ENCODE data around the gene RAI1.
A peak's percentile ranks its signal among the peaks of the same experiment; 100 is the strongest.

The RAI1 gene

DNA sequence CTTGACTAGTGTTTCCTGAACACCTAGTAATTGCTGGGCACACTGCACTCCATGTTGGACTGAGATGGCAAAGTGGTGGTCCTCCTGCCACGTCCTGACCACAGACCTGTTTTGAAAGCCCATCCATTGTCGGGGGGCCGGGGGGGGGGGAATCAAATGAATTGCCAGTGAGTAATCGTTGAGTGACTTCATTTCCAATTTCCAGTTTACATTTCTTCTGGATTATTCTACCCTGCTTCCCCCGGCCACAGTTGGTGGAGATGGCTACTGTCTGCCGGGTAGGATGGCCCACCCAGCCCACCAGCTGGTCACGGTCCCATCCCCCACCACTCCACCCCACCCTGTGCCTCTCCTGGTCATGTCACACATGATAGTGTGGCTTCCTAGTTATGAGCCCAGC lies 18.2 kb downstream of the RAI1 start:
- no peaks in the 10 kb centered on the region for H3K9me3 Mint-ChIP-seq
- peaks cover 74% of the 10 kb centered on the region for H3K4me1 Mint-ChIP-seq
- peak overlapping the region in 2 of 3 experiments; percentile 56 to 73 for H3K4me3 Mint-ChIP-seq
- no peaks in the 10 kb centered on the region for H3K36me3 Mint-ChIP-seq (ENCODE audit: low read depth)
- peak overlapping the region in 2 of 3 experiments; percentile 84 to 85 for H3K27ac Mint-ChIP-seq
- TF ChIP-seq, protein P1, sequence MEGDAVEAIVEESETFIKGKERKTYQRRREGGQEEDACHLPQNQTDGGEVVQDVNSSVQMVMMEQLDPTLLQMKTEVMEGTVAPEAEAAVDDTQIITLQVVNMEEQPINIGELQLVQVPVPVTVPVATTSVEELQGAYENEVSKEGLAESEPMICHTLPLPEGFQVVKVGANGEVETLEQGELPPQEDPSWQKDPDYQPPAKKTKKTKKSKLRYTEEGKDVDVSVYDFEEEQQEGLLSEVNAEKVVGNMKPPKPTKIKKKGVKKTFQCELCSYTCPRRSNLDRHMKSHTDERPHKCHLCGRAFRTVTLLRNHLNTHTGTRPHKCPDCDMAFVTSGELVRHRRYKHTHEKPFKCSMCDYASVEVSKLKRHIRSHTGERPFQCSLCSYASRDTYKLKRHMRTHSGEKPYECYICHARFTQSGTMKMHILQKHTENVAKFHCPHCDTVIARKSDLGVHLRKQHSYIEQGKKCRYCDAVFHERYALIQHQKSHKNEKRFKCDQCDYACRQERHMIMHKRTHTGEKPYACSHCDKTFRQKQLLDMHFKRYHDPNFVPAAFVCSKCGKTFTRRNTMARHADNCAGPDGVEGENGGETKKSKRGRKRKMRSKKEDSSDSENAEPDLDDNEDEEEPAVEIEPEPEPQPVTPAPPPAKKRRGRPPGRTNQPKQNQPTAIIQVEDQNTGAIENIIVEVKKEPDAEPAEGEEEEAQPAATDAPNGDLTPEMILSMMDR (IDR thresholded peaks at IDR 0.05; ENCODE audit: unreplicated experiment in 3 of 3): no peak
- H3K27me3 Mint-ChIP-seq (ENCODE audit: low read depth): peaks cover 4% of the 10 kb centered on the region

DNA sequence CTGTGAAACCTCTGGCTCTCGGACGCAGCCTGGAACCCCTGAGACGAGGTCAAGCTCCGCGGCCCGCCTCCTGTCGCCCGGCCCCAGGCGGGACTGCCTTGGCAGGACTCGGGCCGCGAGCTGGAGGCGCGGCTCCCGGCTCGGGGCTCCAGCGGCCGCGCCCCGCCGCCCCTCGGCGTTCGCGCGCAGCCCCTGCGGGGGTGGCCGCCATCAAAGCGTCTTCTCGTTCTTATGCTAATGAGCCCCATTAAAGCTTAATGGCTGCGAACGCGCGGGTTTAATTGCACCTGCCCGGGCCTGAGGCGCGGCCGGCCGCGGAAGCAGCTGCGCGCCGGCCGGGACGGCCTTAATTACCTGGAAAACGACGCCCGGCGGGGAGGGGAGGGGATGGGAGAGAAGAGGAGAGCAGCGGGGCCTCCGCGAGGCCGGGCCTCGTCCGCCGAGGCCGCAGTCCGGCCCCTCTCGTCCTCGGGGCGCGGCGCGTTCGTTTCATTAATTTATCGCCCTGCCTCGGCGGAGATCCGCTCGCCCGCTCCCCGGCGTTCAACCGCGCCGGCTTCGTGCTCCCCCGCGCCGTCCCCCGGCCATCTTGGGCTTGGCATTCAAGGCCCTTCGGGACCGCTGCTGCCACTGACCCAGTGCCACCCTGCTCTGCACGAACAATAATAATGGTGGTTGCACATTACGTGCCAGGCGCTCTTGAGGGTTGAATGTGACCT lies 19.2 kb downstream of the RAI1 start:
- Mint-ChIP-seq H3K27ac (no peak overlapping the region), H3K4me3 (peak overlapping the region; percentile 53 to 72 (median 61)), H3K9me3 (no peaks in the 10 kb centered on the region), H3K36me3 (ENCODE audit: low read depth) (peaks cover 3% of the 10 kb centered on the region), H3K4me1 (peaks cover 70% of the 10 kb centered on the region), H3K27me3 (ENCODE audit: low read depth) (peaks cover 4% of the 10 kb centered on the region)
- TF ChIP-seq, protein P1 (IDR thresholded peaks at IDR 0.05; ENCODE audit: unreplicated experiment in 3 of 3): no peak

DNA sequence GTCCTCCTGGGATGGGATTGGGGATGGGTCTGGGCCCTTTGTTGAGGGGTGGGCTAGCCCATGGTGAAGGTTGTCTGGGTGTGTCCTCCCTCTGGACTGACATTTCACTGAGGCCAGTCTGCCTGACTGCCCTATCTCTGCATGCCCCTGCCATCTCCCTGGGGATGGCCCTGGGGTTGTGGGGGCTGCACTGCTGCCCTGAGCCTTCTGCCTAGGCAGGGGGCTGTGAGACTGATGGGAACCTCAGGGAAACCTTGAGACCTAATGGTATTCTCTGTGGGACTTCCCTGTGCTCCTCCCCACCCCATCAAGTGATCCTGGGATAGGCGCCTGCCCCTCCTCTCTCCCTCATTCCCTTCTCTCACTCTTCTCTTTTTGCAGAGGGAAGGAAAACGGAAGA lies 19.9 kb downstream of the RAI1 start:
- TF ChIP-seq, protein P1 (IDR thresholded peaks at IDR 0.05; ENCODE audit: unreplicated experiment in 3 of 3): no peak
- H3K4me1 Mint-ChIP-seq: peaks cover 65% of the 10 kb centered on the region
- no peak overlapping the region for H3K27ac Mint-ChIP-seq

DNA sequence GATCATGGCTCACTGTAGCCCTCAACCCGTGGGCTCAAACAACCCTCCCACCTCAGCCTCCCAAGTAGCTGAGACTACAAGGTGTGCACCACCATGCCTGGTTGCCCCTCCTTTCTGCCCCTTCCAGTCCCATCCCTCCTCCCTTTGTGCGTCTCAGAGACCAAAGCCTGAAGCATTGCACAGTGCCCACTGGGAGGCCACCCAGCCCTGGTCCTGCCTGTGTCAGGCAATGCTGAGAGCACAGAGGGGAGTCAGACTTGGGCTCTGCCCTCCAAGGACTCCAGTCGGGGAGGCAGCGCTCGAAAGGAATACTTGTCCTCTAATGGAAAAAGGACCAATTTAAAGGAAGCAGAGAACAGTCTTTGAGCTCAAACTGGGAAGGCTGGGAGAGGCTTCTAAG lies 20.4 kb downstream of the RAI1 start:
- H3K27me3 Mint-ChIP-seq (ENCODE audit: low read depth): peaks cover 4% of the 10 kb centered on the region
- peak overlapping the region; percentile 36 to 72 (median 46) for H3K4me3 Mint-ChIP-seq
- H3K27ac Mint-ChIP-seq: no peak overlapping the region
- H3K36me3 Mint-ChIP-seq (ENCODE audit: low read depth): peaks cover 3% of the 10 kb centered on the region
- H3K4me1 Mint-ChIP-seq: peaks cover 64% of the 10 kb centered on the region
- TF ChIP-seq, protein P1 (IDR thresholded peaks at IDR 0.05; ENCODE audit: unreplicated experiment in 3 of 3): no peak
- no peaks in the 10 kb centered on the region for H3K9me3 Mint-ChIP-seq

More for the DNA sequence above, 19.9 kb downstream of the RAI1 start:
- no peaks in the 10 kb centered on the region for H3K9me3 Mint-ChIP-seq
- H3K4me3 Mint-ChIP-seq: peak overlapping the region; percentile 53 to 72 (median 61)
- H3K36me3 Mint-ChIP-seq (ENCODE audit: low read depth): peaks cover 3% of the 10 kb centered on the region
- H3K27me3 Mint-ChIP-seq (ENCODE audit: low read depth): peaks cover 4% of the 10 kb centered on the region

- Mint-ChIP-seq H3K9me3 (no peaks in the 10 kb centered on the region), H3K36me3 (ENCODE audit: low read depth) (peaks cover 3% of the 10 kb centered on the region), H3K27me3 (ENCODE audit: low read depth) (peaks cover 4% of the 10 kb centered on the region), H3K4me1 (peaks cover 55% of the 10 kb centered on the region), H3K4me3 (peak overlapping the region; percentile 15 to 57 (median 21)), H3K27ac (peak overlapping the region; percentile 14 to 76 (median 66))
- TF ChIP-seq, protein P1 (IDR thresholded peaks at IDR 0.05; ENCODE audit: unreplicated experiment in 3 of 3): no peak
These were observed 21.3 kb downstream of the RAI1 start for GRCh38 chr17:17702449-17703139.

All from nephron (organoid).